B cell (primary cell): ENCODE measurements around the gene WDR83.

ENCODE experiments used
- CTCF ChIP-seq: fragments of 200-600 bp; IDR thresholded peaks from one replicate; pipeline ENCODE4 v1.8.0; 2022; ENCODE audit warnings: antibody characterized with exemption, mild to moderate bottlenecking
- EZH2 ChIP-seq: IDR thresholded peaks from 2 replicates; pipeline ENCODE4 v1.6.1; 2012; ENCODE audit warnings: borderline replicate concordance, low read depth, mild to moderate bottlenecking, moderate library complexity, low read length; ENCODE audit not compliant: insufficient read depth, poor library complexity, severe bottlenecking

GRCh38 chr19:12668346-12668745 is 1.7 kb downstream of the WDR83 start:
- TF ChIP-seq CTCF (no peak), EZH2 (no peak)
